Neural progenitor cell (in vitro differentiated cells): ENCODE results near the gene ABCA3.

ENCODE experiments used
- EZH2 ChIP-seq: fragments of 200-600 bp; sonication (generic); IDR thresholded peaks from 2 replicates; pipeline ENCODE4 v1.6.1; 2017; ENCODE audit warnings: antibody characterized with exemption, mild to moderate bottlenecking, moderate library complexity
- EZH2phosphoT487 ChIP-seq: fragments of 200-600 bp; sonication (generic); IDR thresholded peaks from 2 replicates; pipeline ENCODE4 v1.6.1; 2017; ENCODE audit warnings: antibody characterized with exemption
- TF ChIP-seq, protein P1 (sequence below): fragments of 200-600 bp; sonication (generic); IDR thresholded peaks from 2 replicates; pipeline ENCODE4 v1.5.1; 2017; ENCODE audit warnings: antibody characterized with exemption, mild to moderate bottlenecking

DNA sequence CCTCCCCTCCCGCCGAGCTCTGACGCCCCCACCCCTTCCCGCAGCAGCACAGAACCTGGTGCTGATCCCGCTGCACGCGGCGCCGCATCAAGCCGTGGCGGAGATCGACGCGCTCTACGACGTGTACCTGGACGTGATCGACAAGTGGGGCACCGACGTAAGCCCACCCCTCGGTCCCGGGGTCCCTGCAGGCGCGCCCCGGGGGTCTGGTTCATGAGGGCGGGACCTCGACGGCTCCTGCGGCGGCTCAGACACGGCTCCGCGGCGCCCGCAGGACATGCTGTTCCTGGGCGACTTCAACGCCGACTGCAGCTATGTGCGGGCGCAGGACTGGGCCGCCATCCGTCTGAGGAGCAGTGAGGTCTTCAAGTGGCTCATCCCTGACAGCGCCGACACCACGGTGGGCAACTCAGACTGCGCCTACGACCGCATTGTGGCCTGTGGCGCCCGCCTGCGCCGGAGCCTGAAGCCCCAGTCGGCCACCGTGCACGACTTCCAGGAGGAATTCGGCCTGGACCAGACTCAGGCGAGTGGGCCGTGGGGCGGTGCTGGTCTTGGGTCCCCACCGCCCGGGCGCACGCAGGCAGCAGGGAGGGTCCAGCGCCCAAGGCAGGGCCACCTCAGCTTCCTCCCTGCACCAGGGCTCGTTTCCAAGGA, 102.9 kb downstream of the ABCA3 start:
- TF ChIP-seq, protein P1, sequence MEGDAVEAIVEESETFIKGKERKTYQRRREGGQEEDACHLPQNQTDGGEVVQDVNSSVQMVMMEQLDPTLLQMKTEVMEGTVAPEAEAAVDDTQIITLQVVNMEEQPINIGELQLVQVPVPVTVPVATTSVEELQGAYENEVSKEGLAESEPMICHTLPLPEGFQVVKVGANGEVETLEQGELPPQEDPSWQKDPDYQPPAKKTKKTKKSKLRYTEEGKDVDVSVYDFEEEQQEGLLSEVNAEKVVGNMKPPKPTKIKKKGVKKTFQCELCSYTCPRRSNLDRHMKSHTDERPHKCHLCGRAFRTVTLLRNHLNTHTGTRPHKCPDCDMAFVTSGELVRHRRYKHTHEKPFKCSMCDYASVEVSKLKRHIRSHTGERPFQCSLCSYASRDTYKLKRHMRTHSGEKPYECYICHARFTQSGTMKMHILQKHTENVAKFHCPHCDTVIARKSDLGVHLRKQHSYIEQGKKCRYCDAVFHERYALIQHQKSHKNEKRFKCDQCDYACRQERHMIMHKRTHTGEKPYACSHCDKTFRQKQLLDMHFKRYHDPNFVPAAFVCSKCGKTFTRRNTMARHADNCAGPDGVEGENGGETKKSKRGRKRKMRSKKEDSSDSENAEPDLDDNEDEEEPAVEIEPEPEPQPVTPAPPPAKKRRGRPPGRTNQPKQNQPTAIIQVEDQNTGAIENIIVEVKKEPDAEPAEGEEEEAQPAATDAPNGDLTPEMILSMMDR, result no peak
- peak; percentile 62 for TF ChIP-seq EZH2phosphoT487
- TF ChIP-seq EZH2, result peak; percentile 78
